GM23248 (cell line): Measurements from ENCODE around the gene NAALADL1.

Experiments used
- EZH2 ChIP-seq: fragments of 200-600 bp; sonication (generic); IDR thresholded peaks from 2 replicates; pipeline ENCODE4 v1.6.1; 2018; ENCODE audit warnings: antibody characterized with exemption, mild to moderate bottlenecking; ENCODE audit not compliant: insufficient read depth, poor library complexity, severe bottlenecking
- EZH2phosphoT487 ChIP-seq: fragments of 200-600 bp; sonication (generic); IDR thresholded peaks from 2 replicates; pipeline ENCODE4 v1.6.1; 2018; ENCODE audit warnings: antibody characterized with exemption, moderate library complexity, mild to moderate bottlenecking, low read depth; ENCODE audit not compliant: insufficient read depth

GRCh38 chr11:65077451-65077850, 19.1 kb upstream of the NAALADL1 start:
- no peak for TF ChIP-seq EZH2phosphoT487
- TF ChIP-seq EZH2, result no peak
